Pulmonary artery endothelial cell (primary cell): ENCODE data around the gene SPINDOC. TPM values are rescaled to one million over a fixed set of nuclear protein-coding genes. Genes with fewer than 3 reads are reported as not detected.

Experiments
- total RNA-seq: library from RNA; depleted of rRNA; stranded (reverse); fragments of >200 nt; gene quantifications from 2 replicates; pipeline ENCODE4 v1.2.3, GENCODE V29; 2014

The SPINDOC gene
- total RNA-seq, 1 donor from 2014 or later = 17.1 TPM

Other genes starting within 250 kb of the SPINDOC start
- gene PLAAT3, start 199.0 kb upstream of the SPINDOC start, total RNA-seq = 44.7 and 57.6 TPM in 2 replicates
- 107 and 123 TPM in 2 replicates for gene ATL3, start 142.1 kb upstream of the SPINDOC start, total RNA-seq
- 41.5 and 51.5 TPM in 2 replicates for gene RTN3, start 132.0 kb upstream of the SPINDOC start, total RNA-seq
- 17.5 and 19.3 TPM in 2 replicates for gene ZFTA, start 44.7 kb upstream of the SPINDOC start, total RNA-seq
- 9.2 and 12.5 TPM in 2 replicates for gene MARK2, start 25.7 kb downstream of the SPINDOC start, total RNA-seq
- gene RCOR2, start 103.7 kb downstream of the SPINDOC start, total RNA-seq = 0.21 and 1.3 TPM in 2 replicates
- 12.1 and 12.6 TPM in 2 replicates for gene NAA40, start 125.5 kb downstream of the SPINDOC start, total RNA-seq
- gene COX8A, start 161.2 kb downstream of the SPINDOC start, total RNA-seq = 263 and 308 TPM in 2 replicates
- 67.9 and 71.6 TPM in 2 replicates for gene OTUB1, start 173.0 kb downstream of the SPINDOC start, total RNA-seq
- not detected in 2 replicates for gene FLRT1, start 222.5 kb downstream of the SPINDOC start, total RNA-seq